Cerebellar cortex (tissue), 1 donor: ENCODE results near the gene FRMD8.
A peak's percentile ranks its signal among the peaks of the same experiment; 100 is the strongest.
"Not testable (repeated sequence)": the region's sequence is repeated elsewhere in the genome, so short reads cannot be mapped to it uniquely, and the experiment has no call there.

Experiments used
- DNase-seq: peaks from one replicate; pipeline ENCODE4 v3.0.0-alpha.2; 2015; ENCODE audit warnings: low spot score

FRMD8 gene

DNA sequence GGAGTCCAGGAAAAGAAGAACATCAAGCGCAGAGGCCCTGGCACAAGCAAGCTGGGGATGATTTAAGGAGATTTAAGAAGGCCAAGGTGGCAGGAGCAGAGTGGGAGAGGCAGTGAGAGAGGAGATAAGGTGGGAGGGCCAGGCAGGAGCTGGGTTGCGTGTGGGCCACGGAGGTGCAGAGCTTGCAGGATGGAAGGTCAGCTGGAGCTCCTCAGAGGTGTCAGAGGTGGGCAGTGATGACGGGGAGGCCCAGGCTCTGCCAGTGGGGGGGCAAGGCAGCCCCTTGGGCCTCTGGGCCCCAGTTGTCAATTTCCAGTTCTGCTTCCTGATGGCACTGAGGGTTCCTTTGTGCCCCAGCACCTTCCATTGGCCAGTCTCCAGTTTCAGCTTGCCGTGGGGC lies 6.5 kb downstream of the FRMD8 start:
- no peak for DNase-seq

DNA sequence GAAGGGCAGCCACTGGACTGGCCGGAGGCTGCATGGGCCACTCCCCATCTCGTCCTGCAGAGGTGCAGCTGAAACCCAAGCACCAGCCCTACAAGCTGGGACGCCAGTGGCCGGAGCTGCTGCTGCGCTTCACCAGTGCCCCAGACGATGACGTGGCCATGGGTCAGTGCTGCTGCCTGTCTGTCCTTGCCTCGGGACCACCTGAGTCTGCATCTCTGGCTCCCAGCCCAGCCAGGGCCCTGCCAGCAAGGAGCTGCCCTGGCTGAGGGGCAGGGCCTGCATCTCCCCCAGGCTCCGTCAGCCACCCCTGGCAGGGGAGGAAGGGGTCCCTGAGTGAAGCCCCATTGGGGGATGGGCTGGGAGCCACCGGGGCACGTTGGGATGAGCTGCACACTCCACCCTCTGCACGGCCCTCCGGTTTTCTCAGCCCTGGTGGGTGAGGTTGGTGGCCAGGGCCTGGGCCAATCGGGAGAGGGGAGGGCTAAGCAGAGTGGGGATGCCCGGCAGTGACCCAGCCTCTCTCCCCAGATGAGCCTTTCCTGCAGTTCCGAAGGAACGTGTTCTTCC lies 7.2 kb downstream of the FRMD8 start:
- no peak for DNase-seq

DNA sequence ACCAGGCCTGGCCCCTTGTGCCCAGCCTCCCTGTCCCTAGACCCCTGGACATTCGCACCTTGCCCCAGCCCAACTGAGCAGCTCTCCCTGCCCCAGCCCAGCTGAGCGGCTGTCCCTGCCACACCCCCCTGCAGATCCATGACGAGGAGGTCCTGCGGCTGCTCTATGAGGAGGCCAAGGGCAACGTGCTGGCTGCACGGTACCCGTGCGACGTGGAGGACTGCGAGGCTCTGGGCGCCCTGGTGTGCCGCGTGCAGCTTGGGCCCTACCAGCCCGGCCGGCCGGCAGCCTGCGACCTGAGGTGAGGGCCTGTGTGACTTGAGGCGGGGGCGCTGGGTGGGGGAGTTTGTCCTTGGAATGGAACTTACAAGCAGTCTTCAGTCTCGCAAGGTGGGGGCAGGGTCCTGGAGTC lies 7.7 kb downstream of the FRMD8 start:
- no peak for DNase-seq

DNA sequence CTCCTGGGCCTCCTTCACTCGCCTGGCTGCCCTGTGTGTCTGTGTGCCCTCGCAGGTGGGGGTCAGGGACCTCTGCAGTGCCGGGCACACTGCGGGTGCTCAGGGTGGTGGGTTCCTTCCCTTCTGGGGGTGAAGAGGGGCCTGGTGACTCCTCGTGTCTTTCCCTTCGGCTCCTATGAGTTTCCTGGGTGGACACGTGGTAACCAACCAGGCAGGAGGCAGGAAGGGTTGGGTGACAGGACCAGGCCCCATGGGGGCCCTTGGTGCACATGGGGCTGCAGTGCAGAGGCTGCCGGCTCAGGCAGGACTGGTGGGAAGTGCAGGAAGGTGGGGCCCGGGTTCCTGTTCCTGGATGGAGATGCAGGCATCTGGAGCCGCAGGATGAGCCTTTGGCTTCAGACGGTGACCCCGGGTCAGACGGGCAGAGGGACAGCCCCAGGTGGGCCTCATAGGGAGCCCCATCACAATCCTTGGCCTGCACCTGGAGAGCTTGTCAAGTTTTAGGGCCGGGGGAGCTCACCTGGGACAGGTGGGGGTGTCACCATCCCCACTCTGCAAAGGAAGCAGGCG lies 9.6 kb downstream of the FRMD8 start:
- no peak for DNase-seq

DNA sequence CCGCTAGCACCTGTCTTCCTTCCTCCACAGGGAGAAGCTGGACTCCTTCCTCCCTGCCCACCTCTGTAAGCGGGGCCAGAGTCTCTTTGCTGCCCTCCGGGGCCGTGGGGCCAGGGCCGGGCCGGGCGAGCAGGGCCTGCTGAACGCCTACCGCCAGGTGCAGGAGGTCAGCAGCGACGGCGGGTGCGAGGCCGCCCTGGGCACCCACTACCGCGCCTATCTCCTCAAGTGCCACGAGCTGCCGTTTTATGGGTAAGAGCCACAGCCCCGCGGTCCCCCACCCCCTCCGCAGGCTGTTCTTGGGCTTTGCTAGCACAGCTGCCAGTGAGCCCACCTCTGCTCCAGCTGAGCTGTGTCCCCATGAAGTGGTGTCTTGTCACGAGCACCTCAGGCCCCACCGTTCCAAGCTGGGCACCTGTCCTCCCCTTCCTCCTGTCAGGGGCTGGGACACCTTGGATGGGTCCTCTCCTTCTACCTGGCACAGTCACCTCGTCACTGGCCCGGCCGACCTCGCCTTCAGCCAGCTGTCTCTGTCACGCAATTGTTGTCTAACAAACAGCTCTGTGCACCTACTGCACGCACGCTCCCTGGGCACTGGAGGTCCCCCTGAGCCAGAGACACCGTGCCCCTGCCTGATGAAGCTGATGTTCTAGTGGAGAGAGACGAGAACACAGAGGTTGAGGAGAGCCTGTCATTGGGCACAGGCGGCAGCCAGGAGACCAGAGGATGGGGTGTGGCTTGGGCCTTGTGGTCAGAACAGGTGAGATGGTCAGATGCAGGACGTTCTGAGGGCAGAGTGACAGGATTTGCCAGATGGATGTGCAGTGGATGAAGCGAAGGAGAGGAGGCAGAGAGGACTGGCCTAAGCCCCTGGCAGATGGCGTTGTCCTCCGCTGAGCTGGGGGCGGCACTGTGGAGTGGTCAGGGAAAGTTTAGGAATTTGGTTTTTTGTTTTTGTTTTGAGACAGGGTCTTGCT lies 10.6 kb downstream of the FRMD8 start:
- DNase-seq: no peak

DNA sequence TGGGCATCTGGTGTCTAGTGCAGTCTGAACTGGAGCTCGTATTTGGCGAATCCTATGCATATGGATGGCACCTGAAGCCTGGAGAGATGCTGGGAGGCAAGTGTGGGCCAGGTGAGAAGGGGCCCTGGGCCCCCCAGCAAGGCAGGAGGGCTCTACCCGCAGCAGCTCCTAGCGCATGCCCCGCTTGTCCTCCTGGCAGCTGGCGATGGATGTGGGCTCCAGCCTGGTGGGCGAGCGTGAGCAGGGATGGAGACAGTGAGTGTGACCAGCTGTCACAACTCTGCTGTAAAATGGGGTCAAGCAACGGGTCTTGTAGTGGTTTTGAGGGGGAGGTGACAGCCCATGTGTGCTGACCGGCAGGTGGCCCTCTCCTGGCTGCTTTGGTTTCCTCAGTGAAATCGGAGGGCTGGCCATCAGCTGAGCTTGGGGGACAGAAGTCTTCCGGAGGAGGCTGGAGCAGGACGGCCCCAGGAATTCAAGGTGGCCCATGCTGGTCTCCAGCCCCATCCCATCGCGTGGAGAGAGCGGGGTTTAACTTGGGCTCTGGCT lies 12.0 kb downstream of the FRMD8 start:
- DNase-seq: peak; percentile 21

DNA sequence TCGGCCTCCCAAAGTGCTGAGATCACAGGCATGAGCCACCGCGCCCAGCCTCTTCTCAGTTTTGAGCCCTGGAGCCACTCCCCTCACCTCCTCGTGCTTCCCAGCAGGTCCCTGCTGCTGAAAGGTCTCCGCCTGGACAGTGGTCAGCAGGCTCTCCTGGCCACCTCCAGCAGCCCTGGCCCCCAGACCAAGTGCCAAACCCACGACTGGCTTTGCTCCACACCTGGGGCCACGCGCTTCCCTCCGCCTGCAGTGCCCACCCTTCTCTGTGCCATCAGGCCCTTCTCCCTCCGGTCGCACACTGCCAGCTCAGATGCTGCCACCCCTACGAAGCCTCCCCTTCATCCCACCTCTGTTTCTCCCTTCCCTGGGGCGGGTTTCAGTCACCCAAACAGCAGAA lies 12.8 kb downstream of the FRMD8 start:
- DNase-seq: no peak

DNA sequence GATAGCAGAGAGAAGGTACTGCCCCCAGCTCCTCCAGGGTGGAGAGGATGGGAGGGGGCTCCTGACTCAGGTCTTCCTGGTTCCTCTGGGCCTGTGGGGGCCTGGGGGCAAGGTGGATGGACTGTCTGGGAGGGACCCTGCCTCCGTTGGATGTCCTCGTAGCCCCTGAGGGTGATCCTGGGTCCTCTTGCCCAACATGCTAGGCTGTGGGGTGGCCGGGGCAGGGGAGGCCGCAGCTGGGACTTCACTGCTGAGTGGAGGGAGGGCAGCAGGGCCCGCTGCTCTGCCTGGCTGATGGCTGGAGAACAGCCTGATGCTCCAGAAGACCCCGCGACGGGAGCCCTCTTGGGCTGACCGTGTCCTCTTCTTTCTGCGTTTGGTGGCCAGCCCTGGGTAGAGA lies 13.4 kb downstream of the FRMD8 start:
- DNase-seq: no peak

DNA sequence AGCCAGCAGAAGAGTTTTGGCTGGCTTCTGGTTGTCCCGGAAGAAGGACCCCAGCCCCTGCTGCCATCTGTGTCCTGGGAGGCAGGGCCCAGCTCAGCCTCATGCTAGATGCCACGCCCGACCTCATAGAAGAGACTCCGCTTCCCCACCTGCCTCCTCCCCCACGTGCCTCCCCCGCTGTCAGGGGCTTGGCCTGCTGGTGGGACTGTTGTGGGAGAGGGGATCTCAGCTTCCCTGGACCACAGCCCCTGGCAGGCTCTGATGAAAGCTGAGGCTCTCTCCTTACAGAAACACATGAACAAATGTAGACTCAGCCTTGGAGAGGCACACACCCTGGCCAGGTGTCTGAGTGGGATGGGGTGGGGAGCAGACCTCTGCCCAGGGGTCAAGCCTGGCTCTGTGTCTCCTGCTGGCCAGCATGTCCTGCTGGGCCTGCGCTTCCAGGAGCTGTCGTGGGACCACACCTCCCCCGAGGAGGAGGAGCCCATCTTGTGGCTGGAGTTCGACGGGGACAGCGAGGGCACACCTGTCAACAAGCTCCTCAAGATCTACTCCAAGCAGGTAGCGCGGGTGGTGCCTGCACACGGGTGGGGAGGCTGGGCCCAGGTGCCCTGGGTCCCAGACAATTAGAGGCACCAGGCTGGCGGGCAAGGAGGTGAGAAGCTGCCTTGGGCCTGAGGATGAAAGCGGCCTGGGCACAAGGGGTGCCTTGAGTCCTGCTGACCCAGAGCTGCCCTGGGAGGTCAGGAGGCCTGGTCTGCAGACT lies 14.1 kb downstream of the FRMD8 start:
- no peak for DNase-seq

DNA sequence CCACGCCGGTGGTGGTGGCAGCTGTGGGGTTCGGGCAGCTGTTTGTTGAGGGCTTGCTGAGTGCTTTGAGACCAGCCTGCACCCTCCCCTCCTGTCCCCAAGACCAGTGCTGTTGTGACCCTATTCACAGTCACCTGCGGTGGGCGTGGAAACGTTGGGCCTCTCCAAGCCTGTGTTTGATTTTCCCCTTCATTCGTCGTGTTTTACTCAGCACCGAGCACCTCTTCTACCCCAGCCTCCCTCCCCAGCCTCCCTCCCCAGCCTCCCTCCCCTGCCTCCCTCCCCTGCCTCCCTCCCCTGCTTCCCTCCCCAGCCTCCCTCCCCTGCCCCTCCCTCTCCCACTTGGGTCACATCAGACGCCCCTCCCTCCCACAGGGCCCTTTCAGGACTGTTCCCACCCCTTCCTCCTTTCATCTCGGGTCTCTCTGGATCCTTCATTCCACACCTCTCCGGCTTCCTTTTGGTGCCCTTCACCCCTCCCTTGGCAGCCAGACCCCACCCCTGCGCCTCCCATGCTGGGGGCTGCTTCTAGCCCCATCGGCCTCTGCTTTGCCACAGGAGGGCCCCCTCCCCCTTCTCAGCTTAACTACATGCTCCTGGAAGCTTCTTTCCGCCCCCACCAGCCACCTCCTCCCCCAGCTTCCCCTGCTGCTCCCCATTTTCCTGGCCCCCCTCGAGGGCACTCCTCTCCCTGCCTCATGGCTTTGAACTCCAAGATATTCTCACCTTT lies 14.8 kb downstream of the FRMD8 start:
- no peak for DNase-seq

DNA sequence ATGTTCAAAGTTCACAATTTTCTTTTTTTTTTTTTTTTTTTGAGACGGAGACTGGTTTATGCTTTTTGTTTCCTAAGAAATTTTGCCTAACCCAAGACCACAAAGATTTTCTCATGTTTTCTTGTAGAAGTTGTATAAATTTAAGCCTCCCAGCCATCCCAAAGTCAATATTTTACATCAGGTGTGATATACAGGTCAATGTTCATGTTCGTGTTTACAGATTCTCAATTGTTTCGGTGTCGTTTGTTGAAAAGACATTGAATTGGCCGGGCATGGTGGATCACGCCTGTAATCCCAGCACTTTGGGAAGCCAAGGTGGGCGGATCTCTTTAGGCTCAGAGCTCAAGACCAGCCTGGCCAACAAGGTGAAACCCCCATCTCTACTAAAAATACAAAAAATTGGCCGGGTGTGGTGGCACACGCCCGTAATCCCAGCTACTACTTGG lies 15.4 kb downstream of the FRMD8 start:
- no peak for DNase-seq

DNA sequence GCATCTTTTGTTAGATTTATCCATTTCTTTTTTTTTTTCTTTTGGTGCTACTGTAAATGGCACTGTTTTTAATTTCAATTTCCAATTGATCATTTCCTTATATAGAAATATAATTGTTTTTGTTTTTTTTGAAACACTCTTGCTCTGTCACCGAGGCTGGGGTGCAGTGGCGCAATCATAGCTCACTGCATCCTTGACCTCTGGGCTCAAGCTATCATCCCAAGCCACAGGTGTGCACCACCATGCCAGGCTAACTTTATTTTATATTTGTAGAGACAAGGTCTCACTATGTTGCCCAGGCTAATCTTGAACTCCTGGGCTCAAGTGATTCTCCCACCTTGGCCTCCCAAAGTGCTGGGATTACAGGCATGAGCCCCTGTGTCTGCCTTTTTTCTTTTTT lies 16.4 kb downstream of the FRMD8 start:
- DNase-seq: no peak

DNA sequence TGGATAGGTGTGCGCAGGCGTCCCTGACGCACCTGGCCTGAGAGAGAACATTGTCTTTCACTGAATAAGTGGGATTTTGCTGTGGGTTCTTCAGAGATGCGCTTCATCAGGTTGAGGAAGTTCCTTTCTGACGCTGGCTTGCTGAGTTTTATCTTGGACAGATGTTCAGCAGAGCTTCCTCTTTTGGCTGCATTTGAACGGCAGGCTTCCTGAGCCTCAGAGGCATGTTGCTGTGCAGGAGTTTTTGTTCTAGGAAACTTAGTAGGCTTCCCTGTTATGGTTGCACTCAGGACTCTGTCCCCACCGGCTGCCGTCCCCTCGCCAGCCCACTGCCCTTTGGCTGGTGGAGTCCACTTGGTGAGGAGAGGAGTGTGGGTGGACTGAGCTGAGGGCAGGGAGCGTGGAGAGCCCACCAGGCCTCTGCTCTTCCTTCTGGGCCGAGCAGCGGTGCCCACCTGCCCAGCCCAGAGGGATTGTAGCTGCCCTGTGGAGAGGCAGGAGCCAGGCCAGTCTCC lies 17.2 kb downstream of the FRMD8 start:
- DNase-seq: no peak

DNA sequence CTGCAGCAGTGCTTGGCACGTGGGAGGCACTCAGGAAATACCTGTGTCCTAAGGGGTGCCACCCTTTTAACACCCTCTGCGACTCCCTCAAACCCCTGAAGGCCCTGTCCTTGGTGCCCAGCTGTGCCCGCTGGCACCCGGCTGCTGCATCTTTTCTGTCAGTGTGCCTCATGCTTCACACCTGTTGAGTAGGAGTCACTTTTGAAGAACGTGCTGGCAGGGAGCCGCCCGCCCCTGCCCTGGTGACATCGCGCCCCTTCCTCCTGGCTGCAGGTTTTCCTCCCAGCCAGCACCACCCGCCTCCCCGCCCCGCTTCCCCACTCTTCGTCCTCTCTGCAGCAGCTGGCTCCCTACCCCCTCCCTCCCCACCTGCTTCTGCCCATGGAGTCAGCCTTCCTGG lies 17.8 kb downstream of the FRMD8 start:
- DNase-seq: no peak

DNA sequence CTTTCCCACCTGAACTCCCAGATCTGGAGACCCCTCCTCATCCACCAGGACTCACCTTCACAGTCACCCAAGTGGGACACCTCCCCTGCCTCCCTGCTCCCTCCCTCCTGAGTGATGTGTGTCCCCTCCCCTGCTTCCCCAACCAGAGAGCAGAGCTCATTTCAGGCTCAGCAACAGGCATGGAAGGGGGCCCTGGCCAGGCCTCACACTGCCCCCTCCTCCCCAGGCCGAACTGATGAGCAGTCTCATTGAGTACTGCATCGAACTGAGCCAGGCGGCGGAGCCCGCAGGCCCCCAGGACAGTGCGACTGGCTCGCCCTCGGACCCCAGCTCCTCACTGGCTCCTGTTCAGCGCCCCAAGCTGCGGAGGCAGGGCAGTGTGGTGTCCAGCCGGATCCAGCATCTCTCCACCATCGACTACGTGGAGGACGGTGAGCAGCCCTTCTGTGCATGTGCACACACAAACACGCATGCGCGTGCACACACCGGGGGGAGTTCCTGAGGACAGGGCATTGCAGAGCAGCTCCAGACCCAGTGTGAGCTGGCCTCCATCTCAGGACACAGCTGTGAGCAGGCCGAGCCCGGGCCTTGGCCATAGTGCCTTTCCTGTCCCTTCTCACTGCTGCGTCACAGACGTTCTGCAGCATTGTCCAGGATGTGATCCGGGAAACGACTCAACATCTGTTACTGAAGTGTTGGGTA lies 18.4 kb downstream of the FRMD8 start:
- no peak for DNase-seq

DNA sequence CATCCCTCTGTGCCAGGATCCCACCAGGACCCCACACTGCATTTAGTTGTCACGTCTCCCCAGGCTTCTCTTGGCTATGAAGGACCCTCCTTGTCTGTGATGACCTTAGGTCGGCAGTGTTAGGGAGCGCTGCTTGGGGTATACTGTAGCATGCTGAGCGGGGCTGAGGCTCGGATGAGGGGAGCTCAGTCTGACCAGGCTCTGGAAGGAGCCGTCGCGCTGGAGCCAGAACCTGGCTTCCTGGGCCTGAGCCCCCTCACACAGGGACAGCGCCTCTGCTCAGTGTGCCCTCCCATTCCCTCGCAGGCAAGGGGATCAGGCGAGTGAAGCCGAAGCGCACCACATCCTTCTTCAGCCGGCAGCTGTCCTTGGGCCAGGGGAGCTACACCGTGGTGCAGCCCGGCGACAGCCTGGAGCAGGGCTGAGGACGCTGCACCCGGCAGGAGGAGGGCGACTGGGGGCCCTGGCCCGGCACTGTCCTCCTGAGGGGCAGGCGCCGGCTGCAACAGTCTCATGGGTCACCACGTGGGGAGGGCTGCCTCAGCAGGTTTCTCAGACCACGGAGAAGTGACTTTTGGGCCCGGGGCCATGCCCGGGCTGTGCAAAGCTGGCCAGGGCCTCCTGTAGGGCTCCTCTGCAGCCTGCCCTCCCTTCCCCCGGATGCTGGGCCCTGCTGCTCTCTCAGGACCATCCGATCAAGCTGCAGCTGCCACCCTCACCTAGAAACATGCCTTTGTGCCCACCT lies 24.7 kb downstream of the FRMD8 start:
- no peak for DNase-seq

DNA sequence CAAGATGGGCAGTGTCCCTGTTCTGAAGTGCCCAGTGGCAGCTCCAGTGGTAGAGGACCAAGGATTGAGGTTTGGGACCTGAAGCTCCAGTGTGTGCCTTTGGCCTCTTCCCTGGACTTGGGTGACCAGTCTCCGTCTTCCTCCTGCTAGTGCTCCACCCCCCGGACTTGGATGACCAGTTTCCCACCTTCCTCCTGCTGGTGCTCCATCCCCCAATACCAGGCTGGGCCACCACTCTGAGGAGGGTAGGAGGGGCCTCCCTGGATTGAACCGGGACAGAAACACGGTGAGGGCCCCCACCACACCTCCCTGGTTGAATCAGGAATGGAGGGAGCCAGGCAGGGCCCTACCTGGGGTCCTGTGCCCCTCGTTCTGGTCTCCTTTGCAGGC lies 25.2 kb downstream of the FRMD8 start:
- DNase-seq: no peak

DNA sequence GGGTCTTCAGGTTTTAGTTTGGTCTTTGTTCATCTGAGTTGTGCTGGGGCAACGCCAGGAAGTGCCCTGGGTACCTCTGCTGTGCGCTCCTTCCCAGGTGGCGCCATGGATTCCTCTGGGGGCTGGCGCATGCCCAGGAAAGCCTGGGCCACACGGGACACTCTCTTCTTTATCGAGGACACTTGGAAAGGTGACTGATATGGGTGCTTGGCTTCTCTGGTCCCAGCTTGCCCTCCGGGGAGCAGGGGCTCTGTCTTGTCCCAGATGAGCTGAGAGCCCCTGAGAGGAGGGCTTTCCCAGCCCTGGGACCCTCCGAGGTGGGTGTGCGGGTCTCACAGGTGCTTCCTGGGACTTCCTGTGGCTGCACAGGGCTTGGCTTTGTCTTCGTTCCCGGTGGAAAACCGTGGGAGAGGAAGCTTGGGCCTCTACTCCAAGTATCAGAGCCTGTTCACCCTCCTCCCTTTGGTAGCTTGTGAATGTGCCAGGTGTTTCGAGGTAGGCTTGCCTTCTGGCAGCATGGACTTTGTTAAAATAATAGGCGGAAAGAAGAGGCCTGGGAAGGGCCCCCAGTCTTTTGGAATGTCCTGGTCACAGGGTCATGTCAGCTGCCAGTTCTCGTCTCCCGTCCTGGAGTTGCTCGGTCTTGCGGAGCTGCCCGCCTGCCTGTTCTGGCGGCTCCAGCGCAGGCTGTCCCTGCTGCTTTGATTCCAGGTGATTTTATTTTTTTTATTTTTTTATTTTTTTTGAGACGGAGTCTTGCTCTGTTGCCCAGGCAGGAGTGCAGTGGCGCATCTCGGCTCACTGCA lies 26.0 kb downstream of the FRMD8 start:
- no peak for DNase-seq

DNA sequence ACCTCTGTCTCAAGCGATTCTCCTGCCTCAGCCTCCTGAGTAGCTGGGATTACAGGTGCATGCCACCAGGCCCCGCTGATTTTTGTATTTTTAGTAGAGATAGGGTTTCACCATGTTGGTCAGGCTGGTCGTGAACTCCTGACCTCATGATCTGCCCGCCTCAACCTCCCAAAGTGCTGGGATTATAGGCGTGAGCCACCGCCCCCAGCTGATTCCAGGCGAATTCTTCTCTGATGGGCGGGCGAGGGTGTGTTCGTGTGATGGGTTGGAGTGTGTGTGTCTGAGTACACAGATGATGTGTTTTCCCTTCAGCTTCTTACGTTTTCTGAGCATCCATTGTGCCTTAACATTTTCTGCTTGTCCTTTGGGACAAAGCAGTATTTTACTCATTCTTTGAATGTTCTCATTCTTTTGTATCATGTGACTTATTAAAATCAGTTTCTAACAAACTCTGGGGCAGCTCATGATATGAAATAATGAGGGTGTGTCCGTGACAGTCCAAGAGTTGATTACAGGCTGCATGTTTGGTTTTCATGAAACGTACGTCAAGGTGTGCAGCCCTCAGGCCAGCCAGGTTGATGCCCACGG lies 26.7 kb downstream of the FRMD8 start:
- not testable (repeated sequence) for DNase-seq
